Measurements from ENCODE around the gene TGIF2. TPM values are rescaled to one million over a fixed set of nuclear protein-coding genes. Genes with fewer than 3 reads are reported as not detected.
"Not testable (repeated sequence)": the region's sequence is repeated elsewhere in the genome, so short reads cannot be mapped to it uniquely, and the experiment has no call there.

TGIF2 gene
- total RNA-seq, 1 donor from 2014 or later = 43.8 TPM

- POLR2A ChIA-PET = no interaction called here
These were observed 60.9 kb downstream of the TGIF2 start for GRCh38 chr20:36634342-36634741.

GRCh38 chr20:36638876-36639400, 65.5 kb downstream of the TGIF2 start:
- CTCF ChIA-PET; POLR2A ChIA-PET; H3K27me3 Mint-ChIP-seq; DNase-seq; H3K4me1 Mint-ChIP-seq; H3K36me3 Mint-ChIP-seq (ENCODE audit: low read depth); H3K27ac Mint-ChIP-seq; H3K9me3 Mint-ChIP-seq; intact Hi-C loops (cut with micrococcal nuclease); H3K4me3 Mint-ChIP-seq; ATAC-seq (ENCODE audit: low read depth): not testable (repeated sequence)

More at GRCh38 chr20:36634342-36634741, 60.9 kb downstream of the TGIF2 start:
- H3K36me3 Mint-ChIP-seq (ENCODE audit: low read depth) = no peaks in the 10 kb centered on the region
- H3K27ac Mint-ChIP-seq = no peak overlapping the region
- TF ChIP-seq, protein P1, sequence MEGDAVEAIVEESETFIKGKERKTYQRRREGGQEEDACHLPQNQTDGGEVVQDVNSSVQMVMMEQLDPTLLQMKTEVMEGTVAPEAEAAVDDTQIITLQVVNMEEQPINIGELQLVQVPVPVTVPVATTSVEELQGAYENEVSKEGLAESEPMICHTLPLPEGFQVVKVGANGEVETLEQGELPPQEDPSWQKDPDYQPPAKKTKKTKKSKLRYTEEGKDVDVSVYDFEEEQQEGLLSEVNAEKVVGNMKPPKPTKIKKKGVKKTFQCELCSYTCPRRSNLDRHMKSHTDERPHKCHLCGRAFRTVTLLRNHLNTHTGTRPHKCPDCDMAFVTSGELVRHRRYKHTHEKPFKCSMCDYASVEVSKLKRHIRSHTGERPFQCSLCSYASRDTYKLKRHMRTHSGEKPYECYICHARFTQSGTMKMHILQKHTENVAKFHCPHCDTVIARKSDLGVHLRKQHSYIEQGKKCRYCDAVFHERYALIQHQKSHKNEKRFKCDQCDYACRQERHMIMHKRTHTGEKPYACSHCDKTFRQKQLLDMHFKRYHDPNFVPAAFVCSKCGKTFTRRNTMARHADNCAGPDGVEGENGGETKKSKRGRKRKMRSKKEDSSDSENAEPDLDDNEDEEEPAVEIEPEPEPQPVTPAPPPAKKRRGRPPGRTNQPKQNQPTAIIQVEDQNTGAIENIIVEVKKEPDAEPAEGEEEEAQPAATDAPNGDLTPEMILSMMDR (IDR thresholded peaks at IDR 0.05) = no peak
- CTCF ChIA-PET = no interaction called here
- H3K4me1 Mint-ChIP-seq = peaks cover 9% of the 10 kb centered on the region
- no peak overlapping the region for H3K4me3 Mint-ChIP-seq
- intact Hi-C loops (cut with micrococcal nuclease) = no loop called here
- ATAC-seq (ENCODE audit: low read depth) (no peak), DNase-seq (no peak)
- H3K9me3 Mint-ChIP-seq = no peaks in the 10 kb centered on the region
- H3K27me3 Mint-ChIP-seq = no peaks in the 10 kb centered on the region

DNA sequence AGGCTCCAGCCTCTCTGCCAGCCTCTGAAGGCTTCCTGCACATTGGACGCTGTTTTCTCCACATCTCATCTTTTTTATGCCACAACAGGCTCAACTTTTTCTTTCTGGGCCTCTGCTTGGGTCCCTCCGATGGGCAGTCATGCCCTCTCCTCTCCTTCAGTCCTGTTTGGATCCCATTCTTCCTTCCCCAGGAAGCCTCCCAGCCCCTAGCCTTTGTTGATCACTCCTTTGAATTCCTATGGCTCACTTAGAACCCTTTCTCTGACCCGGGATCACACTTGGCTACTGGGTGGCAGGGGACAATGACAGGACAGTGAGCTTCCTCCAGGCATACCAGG, 68.1 kb downstream of the TGIF2 start:
- TF ChIP-seq, protein P1 (IDR thresholded peaks at IDR 0.05) = no peak

GRCh38 chr20:36642136-36642535, 68.7 kb downstream of the TGIF2 start:
- DNase-seq (no peak), ATAC-seq (ENCODE audit: low read depth) (no peak)
- Mint-ChIP-seq H3K36me3 (ENCODE audit: low read depth) (no peaks in the 10 kb centered on the region), H3K4me3 (no peak overlapping the region), H3K27me3 (no peaks in the 10 kb centered on the region), H3K9me3 (no peaks in the 10 kb centered on the region), H3K27ac (no peak overlapping the region), H3K4me1 (peaks cover 23% of the 10 kb centered on the region)
- ChIA-PET CTCF (no interaction called here), POLR2A (no interaction called here)
- intact Hi-C loops (cut with micrococcal nuclease) = no loop called here
- TF ChIP-seq, protein P1 (IDR thresholded peaks at IDR 0.05) = no peak

More for the DNA sequence above, 68.1 kb downstream of the TGIF2 start:
- Mint-ChIP-seq H3K4me1 (peaks cover 20% of the 10 kb centered on the region), H3K36me3 (ENCODE audit: low read depth) (no peaks in the 10 kb centered on the region), H3K4me3 (no peak overlapping the region), H3K9me3 (no peaks in the 10 kb centered on the region), H3K27me3 (no peaks in the 10 kb centered on the region), H3K27ac (no peak overlapping the region)
- DNase-seq (no peak), ATAC-seq (ENCODE audit: low read depth) (no peak)
- intact Hi-C loops (cut with micrococcal nuclease) = no loop called here
- POLR2A ChIA-PET = no interaction called here
- CTCF ChIA-PET = no interaction called here

Other genes starting within 250 kb of the TGIF2 start
- gene MYL9, start 32.1 kb upstream of the TGIF2 start, total RNA-seq = 5.4 and 8.0 TPM in 2 replicates
- gene RAB5IF, start 32.2 kb downstream of the TGIF2 start, total RNA-seq = 54.9 and 55.7 TPM in 2 replicates
- 0.59 and 0.67 TPM in 2 replicates for gene SLA2, start 72.6 kb downstream of the TGIF2 start, total RNA-seq
- 20.8 and 21.4 TPM in 2 replicates for gene NDRG3, start 172.5 kb downstream of the TGIF2 start, total RNA-seq
- gene DSN1, start 200.2 kb downstream of the TGIF2 start, total RNA-seq = 11.2 and 14.0 TPM in 2 replicates

All from activated B cell treated with CpG ODN at 0.5 μM for 24 hours (primary cell).